ENCODE measurements around the gene ARFRP1.
"Not testable (repeated sequence)": the region's sequence is repeated elsewhere in the genome, so short reads cannot be mapped to it uniquely, and the experiment has no call there.

The ARFRP1 gene

DNA sequence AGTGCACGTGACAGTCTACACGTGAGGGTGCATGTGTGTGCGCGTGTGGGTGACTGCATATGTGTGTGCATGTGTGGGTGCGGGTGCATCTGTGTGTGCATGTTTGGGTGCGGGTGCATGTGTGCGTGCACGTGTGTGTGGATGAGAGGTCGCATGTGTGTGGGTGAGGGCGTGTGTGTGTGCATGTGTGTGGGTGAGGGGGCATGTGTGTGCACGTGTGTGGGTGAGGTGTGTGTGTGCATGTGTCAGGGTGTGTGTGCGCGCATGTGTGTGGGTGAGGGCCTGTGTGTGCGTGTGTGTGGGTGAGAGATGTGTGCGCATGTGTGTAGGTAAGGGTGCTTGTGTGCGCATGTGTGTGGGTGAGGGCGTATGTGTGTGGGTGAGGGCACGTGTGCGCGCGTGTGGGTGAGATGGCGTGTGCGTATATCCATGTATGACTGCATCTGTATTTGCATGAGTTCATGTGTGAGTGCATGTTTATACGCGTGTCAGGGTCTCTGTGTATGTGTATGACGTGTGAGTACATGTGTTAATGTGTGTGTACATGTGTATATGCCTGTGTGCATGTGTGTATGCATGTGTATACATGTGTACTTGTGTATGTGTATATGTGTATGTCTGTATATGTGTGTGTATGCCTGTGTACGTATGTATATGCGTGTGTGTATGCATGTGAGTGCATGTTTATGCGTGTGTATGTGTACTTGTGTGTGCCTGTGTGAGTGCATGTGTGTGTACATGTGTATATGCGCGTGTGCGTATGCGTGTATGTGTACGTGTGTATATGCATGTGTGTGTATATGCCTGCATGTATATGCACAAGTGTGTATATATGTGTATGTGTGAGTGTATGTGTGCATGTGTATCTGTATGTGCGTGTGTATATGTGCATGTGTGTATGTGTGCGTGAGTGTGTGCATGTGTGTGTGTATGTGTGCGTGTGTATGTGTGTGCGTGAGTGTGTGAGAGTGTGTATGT lies 24.6 kb upstream of the ARFRP1 start:
- DNase-seq = no peak

- no peak for DNase-seq
These were observed 23.6 kb upstream of the ARFRP1 start for GRCh38 chr20:63731410-63731809.

DNA sequence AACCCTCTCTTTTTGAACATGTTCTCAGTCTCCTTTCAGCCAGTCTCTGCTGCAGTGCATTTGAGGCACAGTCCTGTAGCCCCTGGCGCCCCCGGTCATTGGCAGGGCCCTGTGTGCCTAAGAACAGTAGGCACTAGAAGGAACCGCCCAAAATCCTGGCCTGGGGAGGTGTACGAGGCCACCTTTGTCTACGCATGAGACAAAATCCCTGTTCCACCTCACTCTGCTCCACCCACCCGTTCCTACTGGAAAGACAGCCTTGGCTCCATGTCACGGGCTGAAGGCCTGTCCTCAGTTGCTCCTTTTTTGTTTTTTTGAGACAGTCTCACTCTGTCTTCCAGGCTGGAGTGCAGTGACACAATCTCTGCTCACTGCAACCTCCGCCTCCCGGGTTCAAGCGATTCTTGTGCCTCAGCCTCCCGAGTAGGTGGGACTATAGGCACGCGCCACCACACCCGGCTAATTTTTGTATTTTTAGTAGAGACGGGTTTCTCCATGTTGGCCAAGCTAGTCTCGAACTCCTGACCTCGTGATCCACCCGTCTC lies 22.5 kb upstream of the ARFRP1 start:
- DNase-seq = not testable (repeated sequence)

GRCh38 chr20:63722967-63723622 lies 15.3 kb upstream of the ARFRP1 start:
- DNase-seq = not testable (repeated sequence)

DNA sequence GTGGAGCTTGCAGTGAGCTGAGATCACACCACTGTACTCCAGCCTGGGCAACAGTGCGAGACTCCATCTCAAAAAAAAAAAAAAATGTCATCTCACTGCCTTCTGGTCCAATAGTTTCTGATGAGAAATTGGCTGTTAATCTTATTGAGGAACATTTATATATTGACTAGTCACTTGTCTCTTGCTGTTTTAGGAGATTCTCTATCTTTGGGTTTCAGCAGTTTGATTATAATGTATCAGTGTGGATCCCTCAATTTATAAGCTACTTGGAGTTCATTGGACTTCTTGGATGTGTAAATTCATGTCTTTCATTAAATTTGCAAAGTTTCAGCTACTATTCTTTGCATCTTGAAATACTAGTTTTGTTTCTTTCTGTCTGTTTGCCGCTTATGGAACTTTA lies 11.2 kb upstream of the ARFRP1 start:
- no peak for DNase-seq

- no peak for DNase-seq
These were observed 7.1 kb upstream of the ARFRP1 start for GRCh38 chr20:63714858-63715257.

DNA sequence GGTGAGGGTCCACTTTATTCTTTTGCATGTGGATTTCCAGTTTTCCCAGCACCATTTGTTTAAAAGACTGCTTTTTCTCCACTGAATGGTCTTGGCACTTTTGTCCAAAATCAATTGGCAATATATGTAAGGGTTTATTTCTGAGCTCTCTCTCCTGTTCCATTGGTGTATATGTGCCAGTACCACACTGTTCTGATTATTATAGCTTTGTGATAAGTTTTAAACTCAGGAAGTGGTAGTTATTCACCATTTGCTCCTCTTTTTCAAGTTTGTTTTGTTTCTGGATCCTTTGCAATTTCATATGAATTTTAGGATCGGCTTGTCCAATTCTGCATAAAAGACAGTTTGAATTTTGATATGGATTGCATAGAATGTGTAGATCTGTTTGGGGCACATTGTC lies 4.4 kb upstream of the ARFRP1 start:
- no peak for DNase-seq

GRCh38 chr20:63711085-63711645 lies 3.4 kb upstream of the ARFRP1 start:
- DNase-seq = no peak

DNA sequence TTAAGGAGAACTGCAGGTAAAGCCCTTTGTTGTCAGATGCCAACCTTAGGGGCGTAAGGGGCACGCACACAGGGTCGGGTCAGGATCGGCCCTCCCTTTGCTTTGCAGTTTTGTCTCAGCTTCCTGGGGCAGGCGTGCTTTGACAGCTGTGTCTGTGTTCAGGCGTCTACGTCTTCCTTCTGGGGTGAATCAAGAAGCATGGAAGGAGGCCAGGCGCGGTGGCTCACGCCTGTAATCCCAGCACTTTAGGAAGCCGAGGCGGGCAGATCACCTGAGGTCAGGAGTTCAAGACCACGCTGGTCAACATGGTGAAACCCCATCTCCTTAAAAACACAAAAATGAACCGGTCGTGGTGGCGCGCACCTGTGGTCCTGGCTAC lies 1.4 kb upstream of the ARFRP1 start:
- DNase-seq = no peak

GRCh38 chr20:63708301-63709148 lies 749 bp upstream of the ARFRP1 start:
- no peak for DNase-seq

DNA sequence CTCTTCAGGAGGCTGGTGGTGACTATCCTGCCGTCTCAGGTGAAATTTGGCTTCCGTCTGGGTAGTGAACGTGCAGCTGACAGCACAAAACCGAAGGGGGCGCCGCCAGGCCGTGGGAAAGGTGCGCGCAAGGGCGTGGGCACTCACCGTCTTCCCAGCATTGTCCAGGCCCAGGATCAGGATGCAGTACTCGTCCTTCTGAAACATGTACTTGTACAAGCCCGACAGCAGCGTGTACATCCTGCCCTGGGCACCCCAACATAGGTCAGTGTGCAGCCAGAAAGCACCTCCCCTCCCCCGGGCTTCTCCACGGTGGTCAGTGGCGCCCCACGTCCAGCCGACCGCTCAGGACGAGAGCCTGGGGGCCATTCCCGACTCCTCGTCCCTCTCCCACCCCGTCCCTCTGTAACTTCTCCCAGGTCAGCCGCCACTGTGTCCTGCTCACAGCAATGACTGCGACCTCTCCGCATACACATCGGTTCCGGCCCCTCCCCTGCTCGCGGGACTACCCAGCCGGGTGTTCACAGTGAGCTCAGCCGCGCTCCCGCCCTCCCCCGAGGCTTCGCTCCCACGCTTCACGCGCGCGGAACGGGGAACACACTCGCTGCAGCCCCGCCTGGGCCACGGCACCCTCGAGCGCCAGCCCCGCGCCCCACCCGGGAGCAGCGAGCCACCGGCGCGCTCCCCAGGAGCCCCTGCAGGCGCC lies 771 bp downstream of the ARFRP1 start:
- DNase-seq = no peak

GRCh38 chr20:63706027-63706695 lies 1.6 kb downstream of the ARFRP1 start:
- DNase-seq = no peak

- DNase-seq = no peak
These were observed 2.3 kb downstream of the ARFRP1 start for GRCh38 chr20:63705232-63706026.

- DNase-seq = no peak
These were observed 3.0 kb downstream of the ARFRP1 start for GRCh38 chr20:63704749-63705117.

- no peak for DNase-seq
These were observed 3.6 kb downstream of the ARFRP1 start for GRCh38 chr20:63703976-63704748.

GRCh38 chr20:63703471-63703975 lies 4.3 kb downstream of the ARFRP1 start:
- no peak for DNase-seq

GRCh38 chr20:63702751-63703470 lies 4.9 kb downstream of the ARFRP1 start:
- no peak for DNase-seq

DNA sequence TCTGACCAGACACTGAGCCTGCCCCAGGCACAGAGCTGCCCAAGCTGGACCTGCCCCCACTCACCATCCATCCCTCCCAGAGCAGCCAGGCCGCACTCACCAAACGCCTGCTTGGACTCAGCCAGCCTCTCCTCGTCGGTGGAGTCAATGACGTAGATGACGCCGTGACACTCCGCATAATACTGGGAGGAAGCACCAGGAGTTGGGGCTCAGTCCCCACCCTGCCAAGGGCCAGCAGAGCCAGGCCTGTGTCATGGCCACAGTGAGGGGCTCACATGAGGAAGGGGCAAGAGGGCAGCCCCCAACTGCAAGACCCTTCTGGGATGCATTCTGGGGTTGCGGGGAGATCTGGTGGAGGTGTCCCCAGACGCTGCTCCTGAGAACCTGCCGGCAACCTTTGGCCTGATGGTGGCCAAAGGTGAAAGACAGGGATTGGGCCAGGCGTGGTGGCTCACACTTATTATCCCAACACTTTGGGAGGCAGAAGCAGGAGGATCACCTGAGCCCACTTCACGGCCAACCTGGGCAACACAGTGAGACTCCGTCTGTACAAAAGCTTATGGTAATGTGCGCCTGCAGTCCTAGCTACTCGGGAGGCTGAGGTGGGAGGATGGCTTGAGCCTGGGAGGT lies 5.6 kb downstream of the ARFRP1 start:
- no peak for DNase-seq

Data from NCI-H2029 (cell line).